GM21360 (cell line): ENCODE results near the gene GOPC.
A peak's percentile ranks its signal among the peaks of the same experiment; 100 is the strongest.

Experiments used
- ATAC-seq: cut with Tn5 transposase; IDR thresholded peaks from one replicate; pipeline ENCODE4 v1.9.1; 2021; ENCODE audit warnings: mild to moderate bottlenecking, moderate library complexity; ENCODE audit not compliant: unreplicated experiment

The GOPC gene

GRCh38 chr6:117597755-117598154, 4.6 kb downstream of the GOPC start:
- no peak for ATAC-seq

DNA sequence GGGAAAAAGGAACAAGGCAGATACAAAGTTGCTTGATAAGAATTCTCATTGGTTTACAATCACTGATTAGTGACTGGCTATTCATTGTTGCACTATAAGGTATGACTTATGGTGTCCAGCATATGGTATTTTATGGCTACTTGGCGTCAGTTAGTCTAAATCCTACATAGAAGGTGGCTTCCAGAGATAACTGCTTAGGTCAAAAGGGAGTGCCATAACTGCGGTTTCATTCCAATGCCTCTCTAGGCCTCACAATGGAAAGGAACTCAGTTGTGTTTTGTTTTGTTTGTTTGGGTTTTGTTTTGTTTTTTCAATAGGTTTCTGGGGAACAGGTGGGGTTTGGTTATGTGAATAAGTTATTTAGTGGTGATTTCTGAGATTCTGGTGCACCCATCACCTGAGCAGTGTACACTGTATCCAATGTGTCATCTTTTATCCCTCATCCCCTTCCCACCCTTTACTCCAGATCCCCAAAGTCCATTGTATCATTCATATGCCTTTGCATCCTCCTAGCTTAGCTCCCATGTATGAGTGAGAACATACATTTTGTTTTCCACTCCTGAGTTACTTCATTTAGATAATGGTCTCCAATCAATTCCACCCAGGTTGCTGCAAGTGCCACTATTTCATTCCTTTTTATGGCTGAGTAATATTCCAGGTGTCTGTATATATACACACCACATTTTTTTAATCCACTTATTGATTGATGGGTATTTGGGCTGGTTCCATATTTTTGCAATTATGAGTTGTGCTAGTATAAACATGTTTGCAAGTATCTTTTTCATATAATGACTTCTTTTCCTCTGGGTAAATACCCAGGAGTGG, 7.0 kb downstream of the GOPC start:
- ATAC-seq, result no peak

DNA sequence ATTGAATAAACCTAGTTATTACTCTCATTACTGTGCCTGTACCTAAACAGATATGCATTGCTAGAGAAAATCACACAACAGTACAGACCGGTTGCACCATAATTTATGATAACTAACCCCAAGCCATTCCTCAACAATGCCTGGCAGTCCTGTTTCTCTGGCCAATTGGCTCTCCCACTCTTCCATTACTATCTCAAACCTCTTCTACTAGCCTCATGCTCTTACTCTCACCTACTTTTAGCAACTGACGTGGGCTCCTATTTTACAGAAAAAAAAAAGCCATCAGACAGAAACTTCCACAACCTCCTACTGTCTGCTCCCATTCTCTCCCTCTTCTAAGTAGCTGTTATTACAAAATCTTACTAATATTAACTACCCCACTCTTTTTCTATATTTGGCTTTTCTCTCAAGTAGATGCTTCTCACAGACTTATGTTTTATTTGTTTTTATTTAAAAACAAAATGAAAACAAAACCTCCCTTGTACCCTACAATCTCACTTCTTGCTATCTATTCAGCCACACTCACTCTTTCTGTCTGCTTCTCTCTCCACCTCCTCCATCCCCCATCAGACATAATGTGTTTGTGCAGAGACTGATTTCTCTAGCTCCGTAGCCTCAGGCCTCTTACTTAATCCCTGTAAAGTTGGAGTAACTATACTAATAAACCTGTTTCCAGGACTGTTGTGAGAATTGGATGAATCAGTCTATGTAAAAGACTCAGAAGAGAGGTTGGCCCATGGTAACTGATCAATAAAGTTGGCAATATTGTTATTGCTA, 9.1 kb downstream of the GOPC start:
- no peak for ATAC-seq

DNA sequence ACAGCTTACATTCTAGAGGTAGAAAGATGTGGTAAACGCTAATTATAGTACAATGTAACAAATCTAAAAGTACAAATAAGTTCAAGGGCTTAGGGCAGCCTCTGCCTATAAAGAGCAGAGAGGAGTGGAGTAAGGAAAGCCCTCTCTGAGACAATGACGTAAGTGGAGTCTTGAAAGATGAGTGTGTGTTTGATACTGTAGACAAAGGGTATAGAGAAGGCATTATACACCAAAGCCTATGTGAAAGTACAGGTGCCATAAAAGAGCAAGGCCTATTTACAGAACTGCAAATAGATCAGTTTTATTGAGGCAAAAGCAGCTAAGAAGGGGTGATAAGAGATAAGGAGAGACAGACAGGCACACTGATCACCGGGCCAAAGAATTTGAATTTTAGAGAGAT, 10.9 kb downstream of the GOPC start:
- no peak for ATAC-seq

GRCh38 chr6:117590447-117590846, 11.9 kb downstream of the GOPC start:
- ATAC-seq, result no peak

GRCh38 chr6:117585647-117586046, 16.7 kb downstream of the GOPC start:
- ATAC-seq, result no peak

DNA sequence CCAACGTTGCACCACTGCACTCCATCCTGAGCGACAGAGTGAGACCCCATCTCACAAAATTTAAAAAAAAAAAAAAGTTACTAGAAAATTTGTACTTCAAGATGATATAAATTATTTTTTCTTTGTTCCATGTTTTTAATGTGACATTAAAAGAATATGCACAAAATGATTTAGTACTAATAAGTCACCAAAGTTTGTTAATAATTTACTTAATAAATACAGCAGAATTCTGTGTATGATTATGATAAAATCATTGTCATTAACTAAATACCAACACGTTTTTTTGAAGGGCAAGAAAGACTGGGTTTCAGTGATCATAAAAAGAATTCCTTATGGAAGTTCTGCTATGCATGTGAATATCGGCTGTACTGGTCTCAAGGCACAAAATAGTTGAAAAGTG, 28.1 kb downstream of the GOPC start:
- ATAC-seq, result no peak

GRCh38 chr6:117573006-117573680, 29.2 kb downstream of the GOPC start:
- ATAC-seq, result no peak

DNA sequence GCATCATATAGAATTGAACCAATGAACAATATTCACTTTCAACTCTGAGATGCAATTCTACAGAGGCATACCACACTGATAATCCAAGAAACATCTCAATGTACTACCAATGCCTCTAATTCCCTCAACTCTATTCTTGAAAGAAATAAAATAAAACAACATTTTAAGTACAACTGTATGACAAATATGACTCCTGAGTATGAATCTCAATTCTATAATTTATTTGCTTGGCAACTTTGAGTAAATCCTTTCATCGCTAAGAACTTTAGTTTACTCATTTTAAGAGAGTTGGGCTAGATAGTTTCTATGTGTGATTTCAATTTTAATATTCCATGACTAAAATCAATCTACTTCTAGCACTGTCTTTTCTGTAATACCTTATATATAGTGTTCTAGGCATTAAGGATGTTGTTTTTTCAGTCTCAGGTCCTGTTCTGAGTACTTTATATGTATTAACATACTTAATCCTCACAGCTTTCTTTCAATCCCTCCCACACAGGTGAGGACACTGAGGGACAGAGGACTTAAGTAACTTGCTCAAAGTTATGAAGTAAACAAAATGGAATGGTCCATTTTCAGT, 33.4 kb downstream of the GOPC start:
- ATAC-seq, result no peak

DNA sequence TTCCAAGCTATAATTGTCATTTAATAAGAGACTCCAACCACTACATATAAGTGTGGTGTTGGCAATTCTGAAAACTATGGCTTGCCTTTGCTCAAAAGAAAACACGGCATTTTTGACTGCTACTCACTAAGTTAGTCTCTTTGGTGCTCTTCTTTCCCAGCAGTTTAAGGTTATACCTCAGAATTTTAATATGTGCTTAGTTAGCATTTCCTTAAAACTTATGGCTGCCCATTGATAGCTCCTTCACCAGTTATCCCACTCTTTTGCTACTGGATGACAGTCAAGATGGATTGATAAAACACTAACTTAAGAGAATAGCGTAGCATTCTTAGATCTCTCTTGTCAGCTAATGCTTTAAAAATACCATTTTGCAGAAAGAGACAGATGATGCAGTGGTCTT, 34.1 kb downstream of the GOPC start:
- no peak for ATAC-seq

- ATAC-seq, result no peak
These were observed 37.6 kb downstream of the GOPC start for GRCh38 chr6:117564681-117565080.

DNA sequence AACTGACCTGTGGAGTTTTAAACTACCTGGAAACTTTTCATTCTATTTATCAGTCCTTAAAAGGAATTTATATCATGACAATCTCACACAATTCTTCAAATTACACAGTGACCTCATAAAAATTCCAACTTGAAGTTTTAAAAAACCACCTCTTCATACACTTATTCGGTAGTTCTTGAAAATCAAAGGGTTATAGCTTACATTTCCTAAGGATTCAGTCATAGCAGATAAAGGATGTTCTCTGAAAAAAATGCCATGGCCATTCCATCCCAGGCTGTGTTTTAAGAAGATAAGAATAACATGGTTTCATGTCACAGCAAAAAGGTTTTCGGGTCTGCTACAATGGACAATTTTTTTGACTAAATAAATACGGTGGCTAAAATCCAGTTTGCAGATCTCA, 41.2 kb downstream of the GOPC start:
- no peak for ATAC-seq

GRCh38 chr6:117559299-117559698, 43.0 kb downstream of the GOPC start:
- no peak for ATAC-seq

DNA sequence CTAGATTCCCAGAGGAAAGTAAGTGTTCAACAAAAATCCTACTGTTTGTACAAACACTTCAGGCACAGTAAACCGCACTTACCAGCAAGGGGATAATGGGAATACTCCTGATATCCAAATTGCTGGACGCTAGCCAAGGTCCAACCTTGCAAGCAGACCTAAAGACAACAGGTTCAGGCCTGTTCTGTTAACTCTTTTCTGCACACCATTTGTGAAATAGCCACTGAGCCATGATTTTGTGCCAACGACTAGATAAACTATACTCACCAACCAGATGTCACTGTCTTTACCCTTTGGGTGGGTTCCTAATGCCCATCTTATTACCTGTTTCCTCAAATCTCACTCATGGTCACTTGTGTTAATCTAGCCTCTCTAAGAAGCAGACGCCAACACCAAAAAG, 43.5 kb downstream of the GOPC start:
- ATAC-seq, result no peak

- peak; percentile 54 for ATAC-seq
These were observed 44.4 kb downstream of the GOPC start for GRCh38 chr6:117557951-117558350.

GRCh38 chr6:117555882-117556498, 46.3 kb downstream of the GOPC start:
- peak; percentile 41 for ATAC-seq

DNA sequence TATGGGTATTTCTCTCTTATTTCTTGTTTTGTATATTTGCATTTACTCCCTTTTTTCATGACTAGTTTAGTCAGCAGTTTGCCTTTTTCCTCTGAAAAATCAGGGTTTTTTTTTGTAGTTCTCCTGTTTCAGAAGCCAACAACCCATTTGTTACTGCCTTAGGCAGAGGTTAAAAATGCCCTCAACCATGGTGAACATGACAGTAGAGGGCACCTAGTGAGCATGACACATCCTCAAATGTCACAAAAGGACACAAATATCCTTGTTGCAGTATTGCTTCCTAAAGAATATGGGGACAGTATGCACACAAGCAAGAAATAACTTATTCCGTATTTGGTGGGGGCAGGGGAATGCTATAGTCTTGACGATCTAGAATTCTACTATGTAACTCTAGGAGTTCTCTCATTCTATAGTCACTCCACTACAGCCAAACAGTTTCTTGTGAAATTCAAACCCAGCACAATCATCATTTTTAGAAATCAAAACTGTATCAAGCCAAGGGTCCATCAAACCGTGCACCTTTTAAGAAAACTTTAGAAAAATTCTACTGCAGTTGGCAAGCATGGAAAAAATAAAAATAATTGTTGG, 47.0 kb downstream of the GOPC start:
- ATAC-seq, result no peak

DNA sequence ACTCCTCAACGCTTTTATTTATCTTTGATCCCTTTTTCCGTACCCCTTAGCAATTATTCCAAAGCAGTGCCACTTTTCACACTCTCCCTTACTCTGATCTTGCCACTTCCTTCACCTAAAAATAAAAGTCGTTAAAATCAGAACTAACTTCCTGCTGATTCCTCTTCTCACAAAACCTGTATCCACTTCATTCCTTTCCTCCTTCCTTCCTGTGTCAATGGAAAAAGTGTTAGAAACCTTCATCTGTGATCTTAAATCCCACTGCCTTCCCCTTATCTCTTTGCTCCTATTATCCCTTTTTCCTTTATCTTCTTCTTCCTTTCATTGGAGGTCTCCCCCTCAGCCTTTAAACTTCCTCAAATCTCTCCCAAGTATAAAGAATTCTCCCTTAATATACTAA, 49.2 kb downstream of the GOPC start:
- ATAC-seq, result no peak

GRCh38 chr6:117552618-117553017, 49.7 kb downstream of the GOPC start:
- no peak for ATAC-seq

GRCh38 chr6:117550618-117551242, 51.6 kb downstream of the GOPC start:
- no peak for ATAC-seq
